Liver (tissue), 9 donors: Measurements from ENCODE around the gene NRDC. TPM values are rescaled to one million over a fixed set of nuclear protein-coding genes. Genes with fewer than 3 reads are reported as not detected.

Experiments
- DNase-seq: peaks from one replicate; pipeline ENCODE4 v3.0.0-alpha.2; 2017; ENCODE audit warnings: low spot score
- H3K27ac ChIP-seq, 2 donors: one replicate each; pipeline ENCODE4 v1.7.0; 2013; ENCODE audit warnings: inconsistent platforms in 2 of 2, low read length in 2 of 2, control low read depth in 1 of 2, low read depth in 1 of 2, mild to moderate bottlenecking in 1 of 2
- H3K27me3 ChIP-seq, 4 donors: one replicate each; pipeline versions ENCODE4 v1.6.1 to v1.7.0; 2013; ENCODE audit warnings: low read length in 3 of 4, inconsistent platforms in 1 of 4, mild to moderate bottlenecking in 1 of 4, moderate library complexity in 1 of 4; ENCODE audit not compliant: control insufficient read depth in 4 of 4, insufficient read depth in 4 of 4
- H3K36me3 ChIP-seq, 4 donors: one replicate each; pipeline versions ENCODE4 v1.6.1 to v1.7.0; 2013; ENCODE audit warnings: low read length in 3 of 4, mild to moderate bottlenecking in 3 of 4, low read depth in 1 of 4, moderate library complexity in 1 of 4; ENCODE audit not compliant: control insufficient read depth in 4 of 4, insufficient read depth in 3 of 4
- H3K4me1 ChIP-seq, 4 donors: one replicate each; pipeline versions ENCODE4 v1.6.1 to v1.7.0; 2013; ENCODE audit warnings: low read length in 3 of 4, mild to moderate bottlenecking in 3 of 4, moderate library complexity in 1 of 4; ENCODE audit not compliant: control insufficient read depth in 4 of 4, insufficient read depth in 4 of 4
- H3K4me3 ChIP-seq, 3 donors: one replicate each; pipeline versions ENCODE4 v1.6.1 to v1.7.0; 2013; ENCODE audit warnings: low read length in 3 of 3, control low read depth in 1 of 3, low read depth in 1 of 3, mild to moderate bottlenecking in 1 of 3
- H3K9ac ChIP-seq, 2 donors: one replicate each; pipeline ENCODE4 v1.7.0; 2013; ENCODE audit warnings: low read length in 2 of 2, mild to moderate bottlenecking in 2 of 2, moderate library complexity in 2 of 2, control low read depth in 1 of 2, low read depth in 1 of 2
- H3K9me3 ChIP-seq, 4 donors: one replicate each; pipeline versions ENCODE4 v1.6.1 to v1.7.0; 2013; ENCODE audit warnings: low read length in 3 of 4; ENCODE audit not compliant: control insufficient read depth in 4 of 4
- EGR1 ChIP-seq, 2 donors: IDR thresholded peaks; 2 replicates each; pipeline ENCODE4 v1.6.1; 2016 to 2018; ENCODE audit warnings: antibody characterized with exemption in 2 of 2, low read depth in 2 of 2
- FOXA1 ChIP-seq: IDR thresholded peaks from 2 replicates; pipeline ENCODE4 v1.6.1; 2016; ENCODE audit warnings: antibody characterized with exemption
- GABPA ChIP-seq, 2 donors: IDR thresholded peaks in 1 of 2; conservative IDR thresholded peaks in 1 of 2; 2 replicates each; pipeline ENCODE4 v1.6.1; 2016; ENCODE audit warnings: antibody characterized with exemption in 2 of 2, mild to moderate bottlenecking in 1 of 2, moderate library complexity in 1 of 2
- HNF4A ChIP-seq, 2 donors: conservative IDR thresholded peaks; 2 replicates each; pipeline ENCODE4 v1.6.1; 2016; ENCODE audit warnings: antibody characterized with exemption in 2 of 2, mild to moderate bottlenecking in 2 of 2
- HNF4G ChIP-seq: IDR thresholded peaks from 2 replicates; pipeline ENCODE4 v1.6.1; 2016; ENCODE audit warnings: antibody characterized with exemption
- JUND ChIP-seq, 2 donors: IDR thresholded peaks; 2 replicates each; pipeline ENCODE4 v1.6.1; 2016; ENCODE audit warnings: antibody characterized with exemption in 2 of 2
- MAX ChIP-seq: IDR thresholded peaks from 2 replicates; pipeline ENCODE4 v1.6.1; 2016; ENCODE audit warnings: antibody characterized with exemption
- NR2F2 ChIP-seq: IDR thresholded peaks from 2 replicates; pipeline ENCODE4 v1.6.1; 2016; ENCODE audit warnings: antibody characterized with exemption
- RAD21 ChIP-seq, 2 donors: IDR thresholded peaks; 2 replicates each; pipeline ENCODE4 v1.6.1; 2016; ENCODE audit warnings: antibody characterized with exemption in 2 of 2, mild to moderate bottlenecking in 2 of 2
- RXRA ChIP-seq, 2 donors: IDR thresholded peaks; 2 replicates each; pipeline ENCODE4 v1.6.1; 2017 to 2018; ENCODE audit warnings: antibody characterized with exemption in 2 of 2, mild to moderate bottlenecking in 1 of 2
- SP1 ChIP-seq: IDR thresholded peaks from 2 replicates; pipeline ENCODE4 v1.6.1; 2018; ENCODE audit warnings: antibody characterized with exemption, mild to moderate bottlenecking
- TAF1 ChIP-seq: conservative IDR thresholded peaks from 2 replicates; pipeline ENCODE4 v1.6.1; 2016; ENCODE audit warnings: antibody characterized with exemption, mild to moderate bottlenecking
- YY1 ChIP-seq: IDR thresholded peaks from 2 replicates; pipeline ENCODE4 v1.6.1; 2016; ENCODE audit warnings: antibody characterized with exemption, mild to moderate bottlenecking
- WGBS: extraction: QIAGEN DNeasy Blood & Tissue Kit; methylation state at CpG from one replicate; pipeline ENCODE4 v1.1.7; 2013; 5-methylcytosine and 5-hydroxymethylcytosine counted together
- polyA plus RNA-seq, 2 donors: library from polyadenylated mRNA; stranded (reverse) in 1 of 2; unstranded in 1 of 2; fragments of 200-250 nt in 1 of 2; fragments of >200 nt in 1 of 2; fragmentation: Nextera tagmentation in 1 of 2; extraction: Ambion mirVana in 1 of 2; gene quantifications; one replicate each; pipeline versions ENCODE4 v1.2.1 to v1.2.3, GENCODE V29; 2013 to 2015
- total RNA-seq, 2 donors: library from RNA; depleted of rRNA; stranded (reverse); fragments of >200 nt; gene quantifications; one replicate each; pipeline ENCODE4 v1.2.3, GENCODE V29; 2014
- TF ChIP-seq, protein P1 (sequence below): IDR thresholded peaks from 2 replicates; pipeline ENCODE4 v1.6.1; 2016; ENCODE audit warnings: antibody characterized with exemption
- TF ChIP-seq, protein P2 (sequence below): IDR thresholded peaks from 2 replicates; pipeline ENCODE4 v1.6.1; 2016; ENCODE audit warnings: antibody characterized with exemption, mild to moderate bottlenecking
- TF ChIP-seq, protein P3 (sequence below): IDR thresholded peaks from 2 replicates; pipeline ENCODE4 v1.6.1; 2016; ENCODE audit warnings: antibody characterized with exemption
- TF ChIP-seq, protein P4 (sequence below): fragments of 150-350 bp; IDR thresholded peaks from 2 replicates; pipeline ENCODE4 v1.5.1; 2017; ENCODE audit warnings: improper control_type of control experiment, low read depth, low read length; ENCODE audit not compliant: missing input control
- donor health status: healthy.
- donor health status: healthy.
- donor health status: healthy.
- donor health status: healthy.
- donor health status: healthy.

The NRDC gene
- total and polyA plus RNA-seq, 4 donors: 42.8 to 88.7 (median 72.1) TPM

DNA sequence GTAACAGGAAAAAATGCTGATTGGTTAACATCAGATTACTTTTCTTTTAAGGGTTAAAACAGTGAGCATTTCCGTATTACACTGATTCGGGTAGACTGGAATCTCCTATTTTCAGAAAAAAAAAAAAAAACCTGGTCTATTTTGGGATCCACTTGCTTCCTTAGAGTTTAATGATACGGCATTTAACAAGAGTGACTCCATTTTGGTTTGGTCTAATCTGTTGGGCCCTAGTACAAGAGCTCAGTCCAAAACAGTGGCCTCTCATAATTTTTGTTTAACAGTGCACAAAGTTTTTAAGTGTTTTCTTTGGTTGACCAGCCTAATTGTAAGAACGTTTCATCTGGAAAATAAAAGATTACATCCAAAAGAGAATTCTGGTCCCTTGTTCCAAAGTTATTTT is 120.2 kb downstream of the NRDC start:
- Histone ChIP-seq H3K9me3 (no peaks in the 10 kb centered on the region), H3K27ac (no peak overlapping the region), H3K27me3 (no peaks in the 10 kb centered on the region), H3K4me3 (no peak overlapping the region), H3K9ac (no peak overlapping the region), H3K4me1 (no peaks in the 10 kb centered on the region), H3K36me3 (peaks cover 2 to 32% (median 13%) of the 10 kb centered on the region in 4 donors)
- DNase-seq: no peak
- WGBS: 88% methylated on average over 4 of the region's 4 CpGs
- TF ChIP-seq RXRA (IDR thresholded peaks at IDR 0.05) (no peak), SP1 (no peak), JUND (IDR thresholded peaks at IDR 0.05) (no peak), TAF1 (no peak), GABPA (IDR thresholded peaks at IDR 0.05 in 1 of 2, conservative IDR thresholded peaks at IDR 0.05 in 1 of 2) (no peak), RAD21 (IDR thresholded peaks at IDR 0.05) (no peak), HNF4A (conservative IDR thresholded peaks at IDR 0.05) (no peak), EGR1 (IDR thresholded peaks at IDR 0.05; ENCODE audit: low read depth in 2 of 2) (no peak), MAX (no peak), YY1 (no peak), NR2F2 (no peak), HNF4G (no peak)
- TF ChIP-seq, protein P1, sequence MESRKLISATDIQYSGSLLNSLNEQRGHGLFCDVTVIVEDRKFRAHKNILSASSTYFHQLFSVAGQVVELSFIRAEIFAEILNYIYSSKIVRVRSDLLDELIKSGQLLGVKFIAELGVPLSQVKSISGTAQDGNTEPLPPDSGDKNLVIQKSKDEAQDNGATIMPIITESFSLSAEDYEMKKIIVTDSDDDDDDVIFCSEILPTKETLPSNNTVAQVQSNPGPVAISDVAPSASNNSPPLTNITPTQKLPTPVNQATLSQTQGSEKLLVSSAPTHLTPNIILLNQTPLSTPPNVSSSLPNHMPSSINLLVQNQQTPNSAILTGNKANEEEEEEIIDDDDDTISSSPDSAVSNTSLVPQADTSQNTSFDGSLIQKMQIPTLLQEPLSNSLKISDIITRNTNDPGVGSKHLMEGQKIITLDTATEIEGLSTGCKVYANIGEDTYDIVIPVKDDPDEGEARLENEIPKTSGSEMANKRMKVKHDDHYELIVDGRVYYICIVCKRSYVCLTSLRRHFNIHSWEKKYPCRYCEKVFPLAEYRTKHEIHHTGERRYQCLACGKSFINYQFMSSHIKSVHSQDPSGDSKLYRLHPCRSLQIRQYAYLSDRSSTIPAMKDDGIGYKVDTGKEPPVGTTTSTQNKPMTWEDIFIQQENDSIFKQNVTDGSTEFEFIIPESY: no peak
- TF ChIP-seq, protein P2, sequence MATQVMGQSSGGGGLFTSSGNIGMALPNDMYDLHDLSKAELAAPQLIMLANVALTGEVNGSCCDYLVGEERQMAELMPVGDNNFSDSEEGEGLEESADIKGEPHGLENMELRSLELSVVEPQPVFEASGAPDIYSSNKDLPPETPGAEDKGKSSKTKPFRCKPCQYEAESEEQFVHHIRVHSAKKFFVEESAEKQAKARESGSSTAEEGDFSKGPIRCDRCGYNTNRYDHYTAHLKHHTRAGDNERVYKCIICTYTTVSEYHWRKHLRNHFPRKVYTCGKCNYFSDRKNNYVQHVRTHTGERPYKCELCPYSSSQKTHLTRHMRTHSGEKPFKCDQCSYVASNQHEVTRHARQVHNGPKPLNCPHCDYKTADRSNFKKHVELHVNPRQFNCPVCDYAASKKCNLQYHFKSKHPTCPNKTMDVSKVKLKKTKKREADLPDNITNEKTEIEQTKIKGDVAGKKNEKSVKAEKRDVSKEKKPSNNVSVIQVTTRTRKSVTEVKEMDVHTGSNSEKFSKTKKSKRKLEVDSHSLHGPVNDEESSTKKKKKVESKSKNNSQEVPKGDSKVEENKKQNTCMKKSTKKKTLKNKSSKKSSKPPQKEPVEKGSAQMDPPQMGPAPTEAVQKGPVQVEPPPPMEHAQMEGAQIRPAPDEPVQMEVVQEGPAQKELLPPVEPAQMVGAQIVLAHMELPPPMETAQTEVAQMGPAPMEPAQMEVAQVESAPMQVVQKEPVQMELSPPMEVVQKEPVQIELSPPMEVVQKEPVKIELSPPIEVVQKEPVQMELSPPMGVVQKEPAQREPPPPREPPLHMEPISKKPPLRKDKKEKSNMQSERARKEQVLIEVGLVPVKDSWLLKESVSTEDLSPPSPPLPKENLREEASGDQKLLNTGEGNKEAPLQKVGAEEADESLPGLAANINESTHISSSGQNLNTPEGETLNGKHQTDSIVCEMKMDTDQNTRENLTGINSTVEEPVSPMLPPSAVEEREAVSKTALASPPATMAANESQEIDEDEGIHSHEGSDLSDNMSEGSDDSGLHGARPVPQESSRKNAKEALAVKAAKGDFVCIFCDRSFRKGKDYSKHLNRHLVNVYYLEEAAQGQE: no peak
- TF ChIP-seq, protein P3, sequence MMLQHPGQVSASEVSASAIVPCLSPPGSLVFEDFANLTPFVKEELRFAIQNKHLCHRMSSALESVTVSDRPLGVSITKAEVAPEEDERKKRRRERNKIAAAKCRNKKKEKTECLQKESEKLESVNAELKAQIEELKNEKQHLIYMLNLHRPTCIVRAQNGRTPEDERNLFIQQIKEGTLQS: no peak
- TF ChIP-seq, protein P4, sequence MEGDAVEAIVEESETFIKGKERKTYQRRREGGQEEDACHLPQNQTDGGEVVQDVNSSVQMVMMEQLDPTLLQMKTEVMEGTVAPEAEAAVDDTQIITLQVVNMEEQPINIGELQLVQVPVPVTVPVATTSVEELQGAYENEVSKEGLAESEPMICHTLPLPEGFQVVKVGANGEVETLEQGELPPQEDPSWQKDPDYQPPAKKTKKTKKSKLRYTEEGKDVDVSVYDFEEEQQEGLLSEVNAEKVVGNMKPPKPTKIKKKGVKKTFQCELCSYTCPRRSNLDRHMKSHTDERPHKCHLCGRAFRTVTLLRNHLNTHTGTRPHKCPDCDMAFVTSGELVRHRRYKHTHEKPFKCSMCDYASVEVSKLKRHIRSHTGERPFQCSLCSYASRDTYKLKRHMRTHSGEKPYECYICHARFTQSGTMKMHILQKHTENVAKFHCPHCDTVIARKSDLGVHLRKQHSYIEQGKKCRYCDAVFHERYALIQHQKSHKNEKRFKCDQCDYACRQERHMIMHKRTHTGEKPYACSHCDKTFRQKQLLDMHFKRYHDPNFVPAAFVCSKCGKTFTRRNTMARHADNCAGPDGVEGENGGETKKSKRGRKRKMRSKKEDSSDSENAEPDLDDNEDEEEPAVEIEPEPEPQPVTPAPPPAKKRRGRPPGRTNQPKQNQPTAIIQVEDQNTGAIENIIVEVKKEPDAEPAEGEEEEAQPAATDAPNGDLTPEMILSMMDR: no peak

- Histone ChIP-seq H3K36me3 (peaks cover 2 to 28% (median 23%) of the 10 kb centered on the region in 4 donors), H3K27me3 (no peaks in the 10 kb centered on the region), H3K9ac (no peak overlapping the region), H3K4me3 (no peak overlapping the region), H3K4me1 (no peaks in the 10 kb centered on the region), H3K27ac (no peak overlapping the region), H3K9me3 (no peaks in the 10 kb centered on the region)
- WGBS: 96% methylated on average over 2 of the region's 2 CpGs
- no peak for DNase-seq
- TF ChIP-seq NR2F2 (no peak), TAF1 (no peak), HNF4A (conservative IDR thresholded peaks at IDR 0.05) (no peak), HNF4G (no peak), RAD21 (IDR thresholded peaks at IDR 0.05) (no peak), GABPA (IDR thresholded peaks at IDR 0.05 in 1 of 2, conservative IDR thresholded peaks at IDR 0.05 in 1 of 2) (no peak), MAX (no peak), JUND (IDR thresholded peaks at IDR 0.05) (no peak), FOXA1 (no peak), YY1 (no peak), RXRA (IDR thresholded peaks at IDR 0.05) (no peak), EGR1 (IDR thresholded peaks at IDR 0.05; ENCODE audit: low read depth in 2 of 2) (no peak)
- TF ChIP-seq, protein P1: no peak
- TF ChIP-seq, protein P3: no peak
- TF ChIP-seq, protein P4: no peak
These were observed 122.2 kb downstream of the NRDC start for GRCh38 chr1:51756290-51756689.
